Stimulated activated CD4-positive, alpha-beta T cell treated with anti-CD3 and anti-CD28 coated beads, Interleukin-12 subunit alpha, Interleukin-12 subunit beta, amount 100 ng/mL, for 24 hours (primary cell): ENCODE data around the gene METTL26.

Source experiments
- DNase-seq, 2 experiments: peaks; one replicate each; pipeline ENCODE4 v3.0.0-alpha.2; 2020; ENCODE audit warnings: low read depth in 2 of 2

Gene METTL26

GRCh38 chr16:638034-638543, 2.0 kb upstream of the METTL26 start:
- DNase-seq, result no peak

GRCh38 chr16:637081-638018, 1.2 kb upstream of the METTL26 start:
- DNase-seq, result peak; percentile 85 to 87

GRCh38 chr16:635573-636205, 416 bp downstream of the METTL26 start:
- no peak for DNase-seq

GRCh38 chr16:634996-635395, 1.1 kb downstream of the METTL26 start:
- no peak for DNase-seq

- no peak for DNase-seq
These were observed 1.9 kb downstream of the METTL26 start for GRCh38 chr16:634051-634670.

GRCh38 chr16:633336-634050, 2.6 kb downstream of the METTL26 start:
- no peak for DNase-seq

- DNase-seq, result no peak
These were observed 3.4 kb downstream of the METTL26 start for GRCh38 chr16:632486-633335.

GRCh38 chr16:631808-632358, 4.2 kb downstream of the METTL26 start:
- no peak for DNase-seq

- DNase-seq, result no peak
These were observed 5.2 kb downstream of the METTL26 start, which contains the start of gene WFIKKN1 for GRCh38 chr16:630815-631405. Gene WFIKKN1, plus strand, starts transcription at chr16:630985. Its CDS starts 269 bp downstream, at chr16:631254.

- DNase-seq, result no peak
These were observed 5.8 kb downstream of the METTL26 start for GRCh38 chr16:630249-630814.

GRCh38 chr16:629833-630248, 6.3 kb downstream of the METTL26 start:
- no peak for DNase-seq

GRCh38 chr16:629185-629832, 6.8 kb downstream of the METTL26 start:
- DNase-seq, result no peak

- no peak for DNase-seq
These were observed 7.6 kb downstream of the METTL26 start for GRCh38 chr16:628321-629061.

GRCh38 chr16:627454-628239, 8.5 kb downstream of the METTL26 start:
- DNase-seq, result no peak

- DNase-seq, result no peak
These were observed 9.2 kb downstream of the METTL26 start for GRCh38 chr16:626787-627453.

- no peak for DNase-seq
These were observed 9.9 kb downstream of the METTL26 start for GRCh38 chr16:625977-626765.
